Germinal center (tissue), 1 donor: ENCODE data around the gene DTNB.

Source experiments
- DNase-seq: peaks from one replicate; pipeline ENCODE4 v3.0.0; 2012; ENCODE audit warnings: mixed read lengths, low spot score

Gene DTNB

DNA sequence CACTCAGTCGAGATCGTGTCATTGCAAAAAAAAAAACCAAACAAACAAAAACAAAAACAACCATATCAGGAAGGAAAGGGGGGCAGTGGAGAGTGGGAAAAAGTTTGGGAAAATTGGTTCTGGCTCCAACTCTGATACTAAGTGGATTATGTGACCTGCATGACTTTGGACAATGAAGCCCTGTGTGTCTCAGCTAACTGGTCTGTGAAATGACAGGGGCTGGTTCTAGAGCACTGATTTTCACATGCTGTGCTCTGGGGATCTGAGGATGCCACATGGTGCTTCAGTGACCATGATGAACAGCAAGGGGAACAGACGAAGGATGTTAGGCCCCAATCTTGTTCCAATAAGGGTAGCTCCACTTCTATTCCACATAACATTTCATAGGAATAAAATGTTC lies 174.2 kb downstream of the DTNB start:
- DNase-seq = no peak

DNA sequence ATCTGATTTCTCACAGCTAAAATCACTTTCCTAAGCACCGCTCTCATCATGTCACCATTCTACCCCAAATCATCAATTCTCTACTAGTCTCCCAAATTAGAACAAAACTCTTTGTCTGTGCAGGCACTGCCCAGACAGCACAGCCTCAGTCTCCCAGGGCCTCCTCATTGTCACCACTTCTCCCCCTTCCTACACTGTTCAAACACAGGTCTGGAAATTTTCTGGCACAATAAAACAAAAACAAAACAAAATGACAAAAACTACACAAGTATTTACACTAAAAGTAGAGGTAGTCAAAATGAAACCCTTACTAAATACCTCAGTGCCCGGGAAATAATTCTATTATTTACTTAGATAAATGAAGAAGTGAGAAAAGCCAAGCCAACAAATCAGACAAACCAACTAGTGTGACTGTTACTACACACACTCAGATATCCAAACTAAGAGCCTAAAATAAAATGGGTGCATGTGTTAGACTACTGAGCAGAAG lies 175.4 kb downstream of the DTNB start:
- DNase-seq = peak; percentile 17

DNA sequence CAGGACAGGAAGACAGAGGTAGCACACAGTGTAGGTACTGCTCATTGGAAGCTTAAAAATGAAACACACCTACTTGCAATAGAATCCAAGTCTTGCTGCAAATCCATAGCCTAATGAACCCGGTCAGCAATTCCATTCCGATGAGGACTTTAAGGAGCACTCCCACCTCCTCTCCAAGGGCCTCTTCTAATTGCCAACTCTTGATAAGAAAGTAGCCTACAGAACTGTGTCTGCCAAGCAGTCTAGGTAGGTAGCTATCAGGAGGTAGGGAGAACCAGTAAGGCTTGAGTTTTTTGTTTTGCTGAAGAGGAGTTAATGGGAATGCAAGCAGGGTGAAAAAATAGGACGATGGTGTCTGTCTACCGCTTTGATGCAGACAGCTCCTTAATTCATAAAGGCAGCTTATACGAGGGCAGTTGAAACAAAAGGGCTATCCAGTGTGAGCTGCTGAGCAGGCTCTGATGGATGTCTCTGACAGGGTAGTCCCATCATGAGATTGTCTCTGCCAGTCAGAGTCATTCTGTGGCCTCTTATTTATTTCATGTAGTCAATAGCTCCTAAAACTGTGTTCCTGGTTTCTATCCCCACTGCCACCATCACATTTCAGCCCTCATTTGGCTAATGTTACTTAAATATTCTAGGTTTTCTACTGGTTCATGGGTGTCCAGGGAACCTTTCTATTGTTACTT lies 176.0 kb downstream of the DTNB start:
- no peak for DNase-seq

DNA sequence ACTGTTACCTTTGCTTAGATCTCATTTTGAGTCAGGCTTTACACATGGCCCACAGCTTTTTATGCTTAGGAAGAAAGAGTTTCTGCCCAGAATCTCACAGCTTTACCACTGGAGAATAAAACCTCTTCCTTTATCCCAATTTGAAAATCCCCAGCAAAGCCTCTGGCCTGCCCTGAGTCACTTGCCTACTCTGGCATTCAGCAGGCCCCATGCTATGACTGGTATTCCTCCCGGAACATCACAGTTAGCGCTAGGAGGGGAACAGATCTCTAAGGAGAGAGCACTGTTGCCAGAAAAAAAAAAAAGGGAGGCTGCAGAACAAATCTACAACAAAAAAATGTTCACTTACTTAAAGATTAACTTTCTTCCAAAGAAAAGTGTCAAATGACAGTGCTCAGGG lies 178.8 kb downstream of the DTNB start:
- DNase-seq = no peak

DNA sequence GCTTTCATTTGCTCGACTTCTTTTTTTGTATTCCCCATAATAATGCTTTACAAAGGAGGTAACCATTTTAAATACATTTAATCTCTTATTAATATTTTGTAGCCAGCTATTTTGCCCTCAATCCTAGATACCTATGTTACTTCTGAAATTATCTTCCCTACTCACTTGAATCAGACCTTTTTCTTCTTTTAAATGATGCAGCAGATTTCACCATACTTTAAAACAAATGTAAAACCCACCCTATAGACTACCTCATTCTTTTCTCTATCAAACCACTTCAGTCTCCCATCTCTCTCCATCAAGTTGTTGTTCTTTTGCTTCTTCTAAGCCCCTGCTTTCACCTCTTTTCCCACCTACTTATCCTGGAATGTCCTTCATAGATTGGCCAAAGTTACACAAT lies 180.2 kb downstream of the DTNB start:
- DNase-seq = no peak

DNA sequence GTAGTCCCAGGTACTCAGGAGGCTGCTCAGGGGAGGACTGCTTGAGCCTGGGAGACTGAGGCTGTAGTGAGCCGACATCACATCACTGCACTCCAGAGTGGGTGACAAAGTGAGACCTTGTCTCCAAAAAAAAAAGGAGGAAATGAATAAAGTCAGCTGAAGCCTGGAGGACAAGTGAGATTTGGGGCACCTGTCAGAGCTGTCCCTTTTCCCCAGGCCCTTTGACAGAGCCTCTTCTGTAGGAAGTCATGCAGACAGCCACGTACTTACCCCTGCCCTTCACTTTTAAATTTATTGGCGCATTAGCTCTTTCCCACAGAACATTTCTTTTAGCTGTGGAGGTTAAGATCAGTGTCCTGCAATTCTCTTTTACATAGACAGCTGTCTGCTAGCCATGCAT lies 180.7 kb downstream of the DTNB start:
- no peak for DNase-seq

DNA sequence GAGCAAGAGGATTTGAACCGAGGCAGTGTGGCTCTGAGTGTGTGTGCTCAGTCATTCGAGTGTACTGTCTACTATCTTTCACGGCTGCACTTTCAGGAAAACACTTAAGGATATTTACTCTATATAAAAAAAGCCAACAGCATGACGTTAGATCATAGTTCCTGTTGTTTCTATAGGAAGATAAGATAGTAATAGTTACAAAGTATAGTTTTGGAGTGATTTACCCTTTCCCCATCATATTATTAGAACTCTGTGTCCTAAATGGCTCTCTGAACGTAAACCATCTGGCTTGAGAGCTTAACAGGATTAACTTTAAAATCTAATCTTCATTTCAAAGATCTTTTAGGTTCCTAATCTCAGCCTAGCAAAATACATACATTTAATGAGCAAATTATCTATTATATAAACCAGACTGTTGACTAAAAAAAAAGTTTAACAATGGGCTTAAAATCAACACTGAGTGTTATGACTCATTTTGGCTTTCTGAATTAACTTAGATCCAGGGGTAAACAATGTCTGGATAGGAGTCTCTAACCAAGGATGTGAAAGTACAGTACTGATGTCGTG lies 181.3 kb downstream of the DTNB start:
- DNase-seq = no peak

DNA sequence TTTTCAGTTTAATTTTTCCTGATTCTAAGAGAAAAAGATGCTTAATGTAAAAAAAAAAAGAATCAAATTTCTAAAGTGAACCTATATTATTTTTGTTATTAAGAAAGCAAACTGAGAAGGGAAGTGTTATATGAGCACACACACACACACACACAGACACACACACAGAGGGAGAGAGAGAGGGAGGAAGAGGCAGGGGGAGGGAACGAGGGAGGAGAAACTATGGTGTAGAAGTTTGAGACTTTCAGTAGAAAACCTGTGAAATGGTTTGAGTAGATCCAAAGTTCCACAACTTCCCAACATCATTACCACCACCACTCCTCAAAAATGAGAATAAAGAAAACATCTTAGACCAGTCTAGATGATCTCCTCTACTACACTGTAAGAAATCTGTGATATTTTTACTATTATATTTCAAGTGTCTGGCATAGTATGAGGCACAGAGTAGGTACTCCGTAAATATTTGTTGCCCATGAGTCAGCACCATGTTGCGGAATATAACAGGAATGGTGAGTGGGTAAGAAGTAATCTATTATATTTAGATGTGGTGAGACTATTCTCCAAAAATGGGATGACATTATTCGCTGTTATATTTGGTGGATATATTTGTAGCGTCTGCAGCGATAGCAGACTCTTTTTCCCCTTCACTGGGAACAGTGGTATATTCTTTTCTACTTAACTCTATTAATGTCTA lies 182.2 kb downstream of the DTNB start:
- no peak for DNase-seq

DNA sequence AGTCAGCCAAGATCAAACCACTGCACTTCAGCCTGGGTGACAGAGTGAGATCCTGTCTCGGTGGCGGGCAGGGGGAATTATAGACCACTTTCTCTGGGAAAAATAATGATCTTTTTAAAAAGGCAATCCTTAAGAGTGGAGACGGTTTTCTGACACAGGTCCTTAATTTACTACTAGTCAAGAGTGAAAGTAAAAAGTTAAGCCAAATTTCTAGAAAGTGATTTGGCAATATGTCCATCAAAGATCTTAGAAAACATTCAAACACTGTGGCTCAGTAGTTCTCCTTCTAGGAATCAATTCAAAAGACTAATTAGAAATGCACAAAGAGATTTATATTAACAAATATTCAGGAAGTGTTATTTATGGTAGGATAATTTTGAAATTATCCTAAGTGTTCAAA lies 183.2 kb downstream of the DTNB start:
- no peak for DNase-seq

DNA sequence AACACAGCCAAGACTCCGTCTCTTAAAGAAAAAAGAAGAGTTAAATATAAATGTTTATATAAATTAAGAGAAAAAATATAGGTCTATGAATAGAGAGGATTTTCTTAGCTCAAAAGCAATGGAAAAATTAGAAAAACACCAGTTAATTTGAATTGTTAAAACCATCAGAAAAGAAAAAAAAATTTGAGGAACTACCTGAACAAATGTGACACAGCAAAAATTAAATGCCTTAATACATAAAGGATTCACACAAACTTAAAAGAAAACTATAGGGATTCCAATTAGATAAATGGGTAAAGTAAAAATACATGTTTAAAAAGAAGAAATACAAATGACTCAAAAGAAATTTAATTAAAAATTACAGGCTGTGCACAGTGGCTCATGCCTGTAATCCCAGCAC lies 183.7 kb downstream of the DTNB start:
- no peak for DNase-seq

DNA sequence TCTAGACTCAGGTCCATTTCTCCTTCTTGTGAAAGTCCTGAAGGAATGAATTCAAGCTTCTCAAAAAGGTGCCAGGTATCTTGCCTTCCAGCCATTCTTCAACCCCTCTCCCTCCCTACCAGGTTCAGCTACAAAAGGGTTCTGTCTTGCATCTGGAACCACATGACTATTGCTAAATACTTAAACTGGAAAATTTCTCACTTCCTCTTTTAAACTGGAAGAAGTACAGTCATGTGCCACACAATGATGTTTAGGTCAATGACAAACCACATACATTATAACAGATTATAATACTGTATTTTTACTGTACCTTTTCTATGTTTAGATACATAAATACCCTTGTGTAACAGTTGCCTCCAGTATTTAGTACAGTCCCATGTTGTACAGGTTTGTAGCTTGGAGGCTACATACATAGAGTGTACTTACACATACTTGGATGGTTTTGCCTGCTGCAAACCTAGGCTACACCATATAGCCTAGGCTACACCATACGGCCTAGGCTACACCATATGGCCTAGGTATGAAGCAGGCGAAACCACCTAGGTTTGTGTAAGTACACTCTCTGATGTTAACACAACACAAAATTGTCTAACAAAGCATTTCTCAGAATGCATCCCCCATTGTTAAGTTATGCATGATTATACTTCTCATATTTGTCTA lies 189.6 kb downstream of the DTNB start:
- DNase-seq = peak; percentile 47

DNA sequence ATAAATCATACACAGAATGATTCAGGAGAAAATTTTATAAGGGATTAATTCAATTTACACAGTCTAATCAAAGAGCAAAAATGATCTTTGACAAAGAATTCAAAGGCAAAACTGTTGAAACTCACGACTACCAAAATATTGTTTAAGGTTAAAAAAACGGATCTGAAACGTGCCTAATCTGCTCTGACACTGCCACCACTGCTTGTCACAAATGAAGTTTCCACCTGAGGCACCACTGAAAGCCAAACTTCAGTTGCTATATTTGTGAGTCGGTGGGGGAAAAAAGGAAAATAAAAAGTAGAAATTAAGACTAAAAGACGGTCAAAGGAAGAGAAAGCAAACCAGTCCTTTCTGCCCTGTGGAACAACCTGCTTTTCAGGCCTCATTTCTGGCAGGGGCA lies 191.0 kb downstream of the DTNB start:
- no peak for DNase-seq

DNA sequence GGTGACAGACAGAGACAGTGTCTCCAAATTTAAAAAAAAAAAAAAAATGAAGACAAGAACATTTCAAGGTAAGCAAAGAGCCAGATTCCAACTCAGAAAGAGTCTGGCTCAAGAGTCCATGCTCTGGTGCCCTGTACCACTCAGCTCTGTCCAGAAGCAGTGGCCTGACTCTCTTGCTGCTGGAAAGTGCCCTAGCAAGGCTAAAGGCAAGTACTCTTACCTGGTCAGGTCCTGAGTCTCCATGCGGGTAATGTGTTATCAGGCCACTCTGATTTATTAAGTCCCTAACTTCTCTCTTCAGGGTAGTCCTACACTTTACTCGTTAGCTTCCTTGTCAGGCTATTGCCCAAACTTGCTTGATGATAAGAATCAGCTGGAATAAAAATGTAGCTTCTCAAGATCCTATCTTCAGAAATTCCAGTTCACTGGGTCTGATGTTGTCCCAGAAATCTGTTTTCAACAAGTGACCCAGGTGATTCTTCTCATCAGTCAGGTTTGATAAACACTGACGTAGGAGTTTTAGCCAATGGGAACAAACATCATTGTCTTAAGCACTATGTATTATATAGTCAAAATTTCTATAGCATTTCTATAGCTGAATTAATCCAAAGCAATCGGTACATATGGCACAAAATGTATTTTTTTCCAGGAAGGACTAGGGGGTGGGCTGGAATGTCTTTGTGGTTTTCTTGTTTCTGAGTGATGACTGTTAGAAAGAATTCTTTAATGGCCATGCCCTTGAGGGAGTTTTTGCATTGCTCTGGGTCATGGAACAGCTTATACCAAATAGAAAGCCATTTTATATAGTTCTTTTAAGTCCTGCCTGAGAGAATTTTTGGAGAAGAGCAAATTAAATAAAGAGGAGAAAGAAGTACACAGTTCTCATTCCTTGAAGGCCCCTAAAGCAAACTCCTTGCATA lies 191.7 kb downstream of the DTNB start:
- no peak for DNase-seq

DNA sequence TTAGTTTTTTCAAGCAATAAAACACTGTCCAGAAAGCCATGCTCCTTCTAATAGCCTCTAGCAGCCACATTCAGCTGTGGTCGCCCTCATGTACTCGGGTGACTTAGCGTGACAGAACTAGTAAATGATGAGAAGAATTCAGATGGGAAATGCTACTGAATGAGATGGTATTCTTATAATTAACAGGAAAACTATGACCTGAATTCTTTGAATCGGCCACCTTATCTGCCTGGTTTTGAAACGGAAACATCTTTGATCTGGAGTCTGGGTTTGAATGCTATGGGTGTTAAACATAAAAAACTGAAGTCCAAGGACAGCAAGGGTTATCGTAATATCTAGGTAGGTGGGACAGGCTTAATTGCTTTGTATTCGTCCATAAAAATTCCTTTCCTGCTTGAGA lies 192.8 kb downstream of the DTNB start:
- DNase-seq = no peak

DNA sequence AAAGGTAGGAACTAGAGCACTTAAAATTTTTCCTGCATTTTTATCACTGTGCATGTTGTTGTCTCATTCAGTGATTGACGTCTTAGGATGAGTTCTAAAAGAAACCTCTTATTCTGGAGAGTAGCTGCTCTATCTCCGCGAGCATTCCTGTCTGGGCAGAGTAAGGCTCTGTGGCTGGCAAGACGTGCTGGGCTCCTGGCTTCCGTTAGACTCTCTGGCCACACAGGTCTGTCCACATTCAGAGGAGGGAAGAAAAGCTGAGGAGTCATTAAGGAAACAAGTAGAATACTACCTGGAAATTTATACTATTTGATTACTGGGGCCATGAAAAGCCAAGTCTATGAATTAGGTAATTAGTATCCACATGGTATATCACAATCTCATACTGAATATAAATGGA lies 193.6 kb downstream of the DTNB start:
- no peak for DNase-seq

DNA sequence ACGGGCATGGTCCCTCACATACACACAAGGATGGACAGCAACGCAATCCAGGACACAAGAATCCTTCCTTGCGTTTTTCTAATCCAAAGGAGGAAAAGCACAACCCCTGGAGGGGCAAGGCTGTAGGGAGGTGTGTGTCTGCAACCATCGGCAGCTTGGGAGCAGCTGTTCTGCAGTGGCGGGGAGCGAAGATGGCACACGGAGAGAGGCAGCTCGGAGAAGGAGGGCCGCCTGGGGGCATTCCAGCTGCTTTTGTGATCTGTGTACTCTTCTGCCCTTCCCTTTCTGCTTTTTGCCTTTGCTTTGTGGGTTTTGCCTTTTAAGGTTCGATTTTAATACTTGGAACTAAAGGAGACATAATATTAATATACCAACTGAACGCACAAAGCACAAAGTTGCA lies 194.6 kb downstream of the DTNB start:
- no peak for DNase-seq

DNA sequence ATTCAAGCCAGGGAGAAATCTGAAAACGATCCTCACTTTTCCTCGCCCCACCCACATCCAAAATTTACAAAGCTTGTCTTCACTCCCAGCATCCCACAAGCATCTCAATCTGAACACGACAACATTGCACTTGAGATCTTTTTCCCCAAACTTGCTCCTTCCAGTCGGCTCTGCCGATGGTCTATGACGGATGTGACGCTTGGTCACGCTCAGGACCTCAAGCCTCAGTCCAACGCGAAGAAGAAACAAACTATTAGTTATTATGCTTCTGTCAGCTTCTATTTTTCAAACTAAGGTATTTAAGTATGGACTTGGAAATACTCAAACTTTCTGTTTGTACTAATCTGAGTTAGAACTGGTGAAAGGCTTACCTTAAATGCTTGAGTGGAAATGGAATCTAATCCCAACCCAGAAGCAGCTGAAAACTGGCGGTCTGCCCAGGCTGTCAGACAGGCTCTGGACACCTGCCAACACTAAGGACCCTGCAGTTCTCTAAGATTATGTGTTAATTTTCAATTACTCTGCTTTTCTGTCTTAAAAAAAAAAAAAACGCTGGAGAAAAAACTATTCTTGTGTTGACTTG lies 199.5 kb downstream of the DTNB start:
- no peak for DNase-seq

DNA sequence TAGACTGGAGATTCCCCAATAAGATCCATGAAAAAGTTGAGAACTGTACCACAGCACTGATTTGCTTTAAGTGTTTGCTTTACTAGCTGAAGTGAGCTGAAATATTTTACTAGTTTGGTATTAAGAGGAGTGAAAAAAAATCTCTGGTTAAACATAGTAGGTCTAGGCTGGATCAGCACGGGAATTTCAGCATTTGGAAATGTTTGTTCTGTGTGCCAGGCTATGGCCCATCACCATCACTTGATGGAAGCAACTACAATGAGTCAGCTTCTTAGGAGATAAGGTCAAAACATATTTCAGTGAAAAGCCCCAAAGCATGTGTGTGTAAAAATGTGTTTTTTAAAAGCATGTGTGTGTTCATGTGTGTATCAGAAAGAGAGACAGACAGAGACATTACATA lies 200.2 kb downstream of the DTNB start:
- no peak for DNase-seq

DNA sequence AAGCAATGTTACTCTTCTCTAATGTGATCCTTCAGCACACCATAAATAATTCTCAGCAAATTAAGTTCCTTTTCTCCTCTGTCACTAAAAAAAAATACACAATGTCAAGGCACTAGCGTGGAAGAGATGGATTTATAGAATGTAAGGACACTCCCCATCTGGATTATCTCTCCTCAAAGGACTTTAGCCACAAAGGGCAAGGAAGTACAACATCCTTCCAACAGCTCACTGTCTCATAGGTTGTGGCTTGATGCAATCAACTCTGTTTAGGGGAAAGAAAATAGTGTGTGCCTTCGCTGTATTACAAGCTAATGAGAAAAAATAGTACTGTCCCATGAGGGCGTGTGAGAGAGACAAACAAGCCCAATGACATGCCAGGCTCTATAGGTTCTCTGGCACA lies 202.6 kb downstream of the DTNB start:
- no peak for DNase-seq

DNA sequence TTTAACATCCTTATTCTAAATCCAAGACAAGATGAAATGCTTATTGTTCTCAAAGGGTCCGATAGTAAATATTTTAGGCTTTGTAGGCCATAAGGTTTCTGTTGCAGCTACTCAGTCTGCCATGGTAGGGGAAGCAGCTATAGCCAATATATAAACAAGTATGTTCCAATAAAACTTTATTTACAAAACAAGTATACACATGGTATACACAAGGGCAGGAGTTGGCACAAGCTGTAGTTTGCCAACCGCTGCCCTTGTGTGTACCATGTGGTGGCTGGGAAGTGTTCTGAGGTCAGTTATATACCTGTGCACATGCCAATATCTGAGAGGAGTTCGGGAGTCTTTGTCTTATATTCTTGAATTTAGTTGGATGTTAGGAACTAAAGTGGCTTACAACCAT lies 205.6 kb downstream of the DTNB start:
- DNase-seq = no peak

DNA sequence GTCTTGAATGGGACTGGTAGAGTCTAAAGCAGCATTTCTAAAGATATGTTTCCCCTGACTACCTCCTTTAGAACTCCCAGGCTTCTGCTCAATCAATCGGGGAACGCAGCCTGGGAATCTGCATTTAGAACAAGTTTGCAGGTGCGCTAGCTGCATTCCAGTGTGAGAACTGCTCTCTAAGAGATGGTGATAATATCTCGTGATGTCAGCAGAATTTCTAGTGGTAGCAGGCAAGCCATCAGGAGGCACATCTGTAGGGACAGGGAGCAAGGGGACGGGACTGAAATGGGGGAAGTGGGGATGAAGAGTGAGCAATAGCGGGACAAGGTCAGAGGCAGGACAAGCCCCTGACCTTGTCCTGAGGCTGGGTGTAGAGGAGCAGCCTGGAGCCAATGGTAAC lies 211.4 kb downstream of the DTNB start:
- no peak for DNase-seq
